Mesendoderm (in vitro differentiated cells): Measurements from ENCODE around the gene STAM2.
"Not testable (repeated sequence)": the region's sequence is repeated elsewhere in the genome, so short reads cannot be mapped to it uniquely, and the experiment has no call there.

Experiments
- DNase-seq: peaks from one replicate; pipeline ENCODE4 v3.0.0; 2013
- H2AK5ac ChIP-seq: 2 replicates; pipeline ENCODE4 v1.6.1; 2013; ENCODE audit warnings: low read length, inconsistent platforms
- H2BK120ac ChIP-seq: 2 replicates; pipeline ENCODE4 v1.6.1; 2013; ENCODE audit warnings: low read depth, mild to moderate bottlenecking, low read length, moderate library complexity, mixed read lengths
- H2BK15ac ChIP-seq: replicated peaks from 2 replicates; pipeline ENCODE4 v1.6.1; 2013; ENCODE audit warnings: low read depth, mild to moderate bottlenecking, moderate library complexity
- H2BK5ac ChIP-seq: 2 replicates; pipeline ENCODE4 v1.6.1; 2013; ENCODE audit warnings: low read length, inconsistent platforms
- H3K18ac ChIP-seq: 2 replicates; pipeline ENCODE4 v1.6.1; 2013; ENCODE audit warnings: mild to moderate bottlenecking, low read length, mixed read lengths
- H3K23ac ChIP-seq: one replicate; pipeline ENCODE4 v1.6.1; 2013; ENCODE audit warnings: low read length
- H3K27ac ChIP-seq: 2 replicates; pipeline ENCODE4 v1.5.1; 2013; ENCODE audit warnings: low read depth, mild to moderate bottlenecking, inconsistent platforms, low read length, moderate library complexity
- H3K27me3 ChIP-seq: 2 replicates; pipeline ENCODE4 v1.6.1; 2013; ENCODE audit warnings: low read length, control low read depth, mild to moderate bottlenecking, inconsistent platforms; ENCODE audit not compliant: insufficient read depth, poor library complexity
- H3K36me3 ChIP-seq: 2 replicates; pipeline ENCODE4 v1.6.1; 2013; ENCODE audit warnings: low read length, inconsistent platforms; ENCODE audit not compliant: control insufficient read depth, insufficient read depth
- H3K4ac ChIP-seq: one replicate; pipeline ENCODE4 v1.6.1; 2013; ENCODE audit warnings: low read depth, mild to moderate bottlenecking, low read length, moderate library complexity
- H3K4me1 ChIP-seq: 2 replicates; pipeline ENCODE4 v1.6.1; 2013; ENCODE audit warnings: low read depth, low read length, inconsistent platforms; ENCODE audit not compliant: control insufficient read depth
- H3K4me2 ChIP-seq: 2 replicates; pipeline ENCODE4 v1.6.1; 2013; ENCODE audit warnings: low read length
- H3K4me3 ChIP-seq: 2 replicates; pipeline ENCODE4 v1.5.1; 2013; ENCODE audit warnings: mild to moderate bottlenecking, low read length
- H3K56ac ChIP-seq: one replicate; pipeline ENCODE4 v1.6.1; 2013; ENCODE audit warnings: low read length
- H3K79me1 ChIP-seq: 2 replicates; pipeline ENCODE4 v1.6.1; 2013; ENCODE audit warnings: low read length, inconsistent platforms
- H3K79me2 ChIP-seq: 2 replicates; pipeline ENCODE4 v1.6.1; 2013; ENCODE audit warnings: mild to moderate bottlenecking, low read length; ENCODE audit not compliant: control insufficient read depth, insufficient read depth
- H3K9ac ChIP-seq: 2 replicates; pipeline ENCODE4 v1.6.1; 2013; ENCODE audit warnings: low read length, inconsistent platforms
- H4K5ac ChIP-seq: one replicate; pipeline ENCODE4 v1.6.1; 2013; ENCODE audit warnings: low read length
- H4K8ac ChIP-seq: one replicate; pipeline ENCODE4 v1.6.1; 2013; ENCODE audit warnings: low read depth, mild to moderate bottlenecking, control low read depth, low read length, moderate library complexity
- WGBS: extraction: QIAGEN DNeasy Blood & Tissue Kit; methylation state at CpG from one replicate; pipeline ENCODE4 v1.1.7; 2013; ENCODE audit warnings: low lambda C conversion rate, missing lambda C conversion rate; ENCODE audit not compliant: insufficient coverage; ENCODE audit errors: extremely low coverage; 5-methylcytosine and 5-hydroxymethylcytosine counted together

STAM2 gene

DNA sequence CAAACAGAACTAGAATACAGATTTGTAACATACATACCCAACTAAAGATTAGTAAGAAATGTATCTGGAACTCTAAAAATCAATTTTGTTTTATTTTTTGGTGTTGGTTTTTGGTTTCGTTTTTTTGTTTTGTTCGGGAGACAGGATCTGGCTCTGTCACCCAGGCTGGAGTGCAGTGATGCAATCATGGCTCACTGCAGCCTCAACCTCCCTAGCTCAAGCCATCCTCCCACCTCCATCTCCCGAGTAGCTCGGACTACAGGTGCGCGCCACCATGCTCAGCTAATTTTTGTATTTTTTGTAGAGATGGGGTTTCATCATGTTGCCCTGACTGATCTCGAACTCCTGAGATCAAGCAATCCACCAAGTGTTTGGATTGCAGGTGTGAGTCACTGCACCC is 6.4 kb downstream of the STAM2 start:
- H3K4me3 ChIP-seq, H2AK5ac ChIP-seq, H3K27me3 ChIP-seq, H3K4me1 ChIP-seq, H3K79me1 ChIP-seq, H3K23ac ChIP-seq, H3K79me2 ChIP-seq, H4K8ac ChIP-seq, H3K4me2 ChIP-seq, H3K18ac ChIP-seq, H2BK15ac ChIP-seq, H3K36me3 ChIP-seq, H3K56ac ChIP-seq, H2BK120ac ChIP-seq, H3K9ac ChIP-seq, H3K27ac ChIP-seq, H4K5ac ChIP-seq, H3K4ac ChIP-seq, DNase-seq, H2BK5ac ChIP-seq: not testable (repeated sequence)
- no CpG with 5 or more reads among the region's 7 CpGs for WGBS

DNA sequence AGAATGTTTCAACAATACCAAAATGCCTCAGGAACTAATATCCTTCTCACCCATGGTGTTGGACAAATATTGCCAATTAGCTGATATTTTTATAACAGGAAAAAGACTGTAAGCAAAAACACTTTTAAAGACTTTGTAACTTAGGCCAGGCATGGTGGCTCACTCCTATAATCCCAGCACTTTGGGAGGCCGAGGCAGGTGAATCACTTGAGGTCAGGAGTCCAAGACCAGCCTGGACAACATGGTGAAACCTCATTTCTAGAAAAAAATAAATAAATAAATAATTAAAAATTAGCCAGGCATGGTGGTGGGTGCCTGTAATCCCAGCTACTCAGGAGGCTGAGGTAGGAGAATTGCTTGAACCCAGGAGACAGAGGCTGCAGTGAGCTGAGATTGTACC is 8.1 kb downstream of the STAM2 start:
- not testable (repeated sequence) for H2BK15ac ChIP-seq, H3K27ac ChIP-seq, H2BK5ac ChIP-seq, DNase-seq, H3K79me1 ChIP-seq, H4K5ac ChIP-seq, H3K18ac ChIP-seq, H3K27me3 ChIP-seq, H3K9ac ChIP-seq, H3K4ac ChIP-seq, H3K4me1 ChIP-seq, H3K56ac ChIP-seq, H4K8ac ChIP-seq, H3K23ac ChIP-seq, H3K36me3 ChIP-seq, H2BK120ac ChIP-seq, H3K4me2 ChIP-seq, H3K4me3 ChIP-seq, H2AK5ac ChIP-seq, H3K79me2 ChIP-seq
- WGBS = no CpG with 5 or more reads among the region's 1 CpG

DNA sequence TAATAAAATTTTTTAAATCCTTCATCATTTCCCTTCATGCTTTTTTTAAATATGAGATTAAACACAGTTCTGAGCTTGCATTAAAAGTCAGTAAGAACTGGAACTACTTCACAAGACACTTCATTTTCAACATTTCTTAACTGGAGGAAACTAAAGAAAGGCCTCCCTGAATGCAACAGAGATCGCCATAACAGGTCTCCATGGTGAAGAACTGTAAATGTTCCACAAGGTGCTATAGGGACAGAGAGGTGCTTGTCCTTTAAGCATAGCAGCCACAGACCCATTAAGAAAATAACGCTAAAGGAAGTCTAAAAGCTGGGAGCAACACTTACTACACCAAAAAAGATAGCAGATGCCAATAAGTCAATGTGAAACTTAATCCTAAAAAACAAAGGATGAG is 8.5 kb downstream of the STAM2 start:
- Histone ChIP-seq H3K36me3 (no peaks in the 10 kb centered on the region), H3K4ac (no peak overlapping the region), H4K5ac (no peak overlapping the region), H3K23ac (no peak overlapping the region), H3K27ac (no peak overlapping the region), H2AK5ac (no peak overlapping the region), H2BK5ac (no peak overlapping the region), H3K18ac (no peak overlapping the region), H3K9ac (no peak overlapping the region), H3K4me1 (no peaks in the 10 kb centered on the region), H3K27me3 (no peaks in the 10 kb centered on the region), H3K79me1 (peaks cover 5% of the 10 kb centered on the region), H3K79me2 (no peaks in the 10 kb centered on the region), H3K4me2 (no peak overlapping the region), H3K56ac (no peak overlapping the region), H2BK120ac (no peak overlapping the region), H3K4me3 (no peak overlapping the region), H4K8ac (no peak overlapping the region), H2BK15ac (no peak overlapping the region)
- DNase-seq = no peak
- WGBS = no CpG with 5 or more reads among the region's 2 CpGs

DNA sequence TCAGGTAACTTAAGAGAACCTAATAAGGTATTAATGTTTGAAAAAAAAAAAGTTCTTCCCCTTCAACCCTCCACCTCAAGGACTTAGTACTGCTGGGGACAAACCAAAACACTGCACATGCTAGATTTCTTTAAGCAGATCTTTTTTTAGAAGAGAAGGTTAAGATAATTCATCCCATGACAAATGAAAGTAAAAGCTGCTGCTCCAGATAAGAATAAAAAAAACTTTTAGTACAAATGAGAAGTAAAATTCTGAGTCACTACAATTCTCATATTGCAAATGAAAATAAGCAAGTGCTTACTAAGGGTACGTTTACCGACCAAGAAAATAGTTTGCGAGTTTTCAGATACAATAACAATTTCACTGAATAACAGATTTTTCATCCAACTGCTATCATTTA is 8.9 kb downstream of the STAM2 start:
- no peak overlapping the region for H3K27ac ChIP-seq
- H2BK15ac ChIP-seq = no peak overlapping the region
- no peak overlapping the region for H4K5ac ChIP-seq
- H3K4me2 ChIP-seq = no peak overlapping the region
- H2AK5ac ChIP-seq = no peak overlapping the region
- no peaks in the 10 kb centered on the region for H3K79me2 ChIP-seq
- H3K4ac ChIP-seq = no peak overlapping the region
- WGBS = no CpG with 5 or more reads among the region's 3 CpGs
- H4K8ac ChIP-seq = no peak overlapping the region
- DNase-seq = no peak
- H3K4me1 ChIP-seq = no peaks in the 10 kb centered on the region
- H3K9ac ChIP-seq = no peak overlapping the region
- no peak overlapping the region for H2BK120ac ChIP-seq
- no peak overlapping the region for H3K4me3 ChIP-seq
- no peak overlapping the region for H2BK5ac ChIP-seq
- no peak overlapping the region for H3K23ac ChIP-seq
- H3K79me1 ChIP-seq = peaks cover 3% of the 10 kb centered on the region
- no peaks in the 10 kb centered on the region for H3K27me3 ChIP-seq
- H3K56ac ChIP-seq = no peak overlapping the region
- no peaks in the 10 kb centered on the region for H3K36me3 ChIP-seq
- H3K18ac ChIP-seq = no peak overlapping the region

DNA sequence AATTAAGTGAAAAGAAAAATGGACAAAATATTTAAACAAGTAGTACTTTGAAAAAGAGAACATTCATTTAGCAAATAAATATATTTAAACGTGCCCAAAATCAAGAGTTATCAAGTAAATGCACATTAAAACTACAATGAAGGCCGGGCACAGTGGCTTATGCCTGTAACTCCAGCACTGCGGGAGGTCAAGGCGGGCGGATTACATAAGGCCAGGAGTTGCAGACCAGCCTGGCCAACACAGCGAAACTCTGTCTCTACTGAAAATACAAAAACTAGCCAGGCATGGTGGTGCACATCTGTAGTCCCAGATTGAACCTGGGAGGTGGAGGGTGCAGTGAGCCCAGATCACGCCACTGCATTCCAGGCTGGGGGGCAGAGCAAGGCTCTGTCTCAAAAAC is 9.8 kb downstream of the STAM2 start:
- H3K56ac ChIP-seq = no peak overlapping the region
- H3K18ac ChIP-seq = no peak overlapping the region
- DNase-seq = no peak
- no peak overlapping the region for H2BK120ac ChIP-seq
- H3K9ac ChIP-seq = no peak overlapping the region
- H2AK5ac ChIP-seq = no peak overlapping the region
- H3K4me2 ChIP-seq = no peak overlapping the region
- H3K79me1 ChIP-seq = no peaks in the 10 kb centered on the region
- no peak overlapping the region for H2BK15ac ChIP-seq
- H3K27me3 ChIP-seq = no peaks in the 10 kb centered on the region
- no peak overlapping the region for H4K8ac ChIP-seq
- H2BK5ac ChIP-seq = no peak overlapping the region
- H3K79me2 ChIP-seq = no peaks in the 10 kb centered on the region
- H4K5ac ChIP-seq = no peak overlapping the region
- H3K4ac ChIP-seq = no peak overlapping the region
- WGBS = no CpG with 5 or more reads among the region's 7 CpGs
- H3K36me3 ChIP-seq = no peaks in the 10 kb centered on the region
- no peak overlapping the region for H3K4me3 ChIP-seq
- no peaks in the 10 kb centered on the region for H3K4me1 ChIP-seq
- no peak overlapping the region for H3K23ac ChIP-seq
- H3K27ac ChIP-seq = no peak overlapping the region

DNA sequence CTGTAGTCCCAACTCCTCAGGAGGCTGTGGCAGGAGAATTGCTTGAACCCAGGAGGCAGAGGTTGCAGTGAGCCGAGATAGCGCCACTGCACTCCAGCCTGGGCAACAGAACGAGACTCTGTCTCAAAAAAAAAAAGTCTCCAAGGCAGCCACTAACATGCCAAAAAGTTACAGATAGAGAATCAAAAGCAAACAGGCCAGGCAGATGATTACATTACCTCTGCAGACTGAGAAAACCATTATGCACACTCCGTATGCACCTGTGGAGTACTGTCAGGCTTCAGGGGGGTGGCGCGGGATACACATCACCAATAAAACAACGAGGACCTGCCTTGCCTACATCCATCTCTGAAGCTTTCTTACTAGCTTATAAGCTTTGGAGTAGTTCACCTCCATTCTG is 10.3 kb downstream of the STAM2 start:
- Histone ChIP-seq H2AK5ac (no peak overlapping the region), H3K4ac (no peak overlapping the region), H3K56ac (no peak overlapping the region), H2BK120ac (no peak overlapping the region), H3K79me2 (no peaks in the 10 kb centered on the region), H4K8ac (no peak overlapping the region), H3K4me1 (no peaks in the 10 kb centered on the region), H3K23ac (no peak overlapping the region), H3K36me3 (no peaks in the 10 kb centered on the region), H3K4me2 (no peak overlapping the region), H3K9ac (no peak overlapping the region), H3K4me3 (no peak overlapping the region), H2BK5ac (no peak overlapping the region), H3K18ac (no peak overlapping the region), H3K79me1 (no peaks in the 10 kb centered on the region), H3K27ac (no peak overlapping the region), H3K27me3 (no peaks in the 10 kb centered on the region), H4K5ac (no peak overlapping the region), H2BK15ac (no peak overlapping the region)
- WGBS = no CpG with 5 or more reads among the region's 7 CpGs
- DNase-seq = no peak
